Central memory CD4-positive, alpha-beta T cell (primary cell): ENCODE measurements around the gene RMP24.
"Not testable (repeated sequence)": the region's sequence is repeated elsewhere in the genome, so short reads cannot be mapped to it uniquely, and the experiment has no call there.

ENCODE experiments used
- DNase-seq: peaks from one replicate; pipeline ENCODE4 v3.0.0; 2022

The RMP24 gene

GRCh38 chr18:35972197-35973000 lies at the start of gene RMP24:
Gene RMP24, plus strand, starts transcription at chr18:35972679.
- DNase-seq: peak; percentile 92

- no peak for DNase-seq
These were observed 48.4 kb upstream of the RMP24 start for GRCh38 chr18:35923939-35924684.

GRCh38 chr18:35926884-35927283 lies 45.6 kb upstream of the RMP24 start:
- DNase-seq: no peak

- DNase-seq: no peak
These were observed 45.0 kb upstream of the RMP24 start for GRCh38 chr18:35927430-35927829.

- DNase-seq: no peak
These were observed 38.5 kb upstream of the RMP24 start for GRCh38 chr18:35933982-35934381.

GRCh38 chr18:35934891-35935290 lies 37.6 kb upstream of the RMP24 start:
- DNase-seq: no peak

GRCh38 chr18:35935805-35936204 lies 36.7 kb upstream of the RMP24 start:
- no peak for DNase-seq

- DNase-seq: no peak
These were observed 35.5 kb upstream of the RMP24 start for GRCh38 chr18:35936951-35937350.

GRCh38 chr18:35938158-35938557 lies 34.3 kb upstream of the RMP24 start:
- no peak for DNase-seq

- DNase-seq: no peak
These were observed 33.9 kb upstream of the RMP24 start for GRCh38 chr18:35938562-35938961.

GRCh38 chr18:35939138-35939537 lies 33.3 kb upstream of the RMP24 start:
- no peak for DNase-seq

GRCh38 chr18:35941299-35941698 lies 31.2 kb upstream of the RMP24 start:
- DNase-seq: no peak

- DNase-seq: no peak
These were observed 30.3 kb upstream of the RMP24 start for GRCh38 chr18:35942133-35942532.

- DNase-seq: no peak
These were observed 29.8 kb upstream of the RMP24 start for GRCh38 chr18:35942661-35943060.

GRCh38 chr18:35948080-35948479 lies 24.4 kb upstream of the RMP24 start:
- no peak for DNase-seq

- DNase-seq: no peak
These were observed 23.4 kb upstream of the RMP24 start for GRCh38 chr18:35949090-35949489.

- DNase-seq: peak; percentile 59
These were observed 22.4 kb upstream of the RMP24 start for GRCh38 chr18:35949903-35950627.

GRCh38 chr18:35950628-35950982 lies 21.9 kb upstream of the RMP24 start:
- no peak for DNase-seq

- DNase-seq: no peak
These were observed 18.8 kb upstream of the RMP24 start for GRCh38 chr18:35953688-35954087.

- no peak for DNase-seq
These were observed 16.3 kb upstream of the RMP24 start for GRCh38 chr18:35956226-35956625.

- no peak for DNase-seq
These were observed 10.2 kb upstream of the RMP24 start for GRCh38 chr18:35962320-35962719.

GRCh38 chr18:35964319-35964718 lies 8.2 kb upstream of the RMP24 start:
- no peak for DNase-seq

GRCh38 chr18:35967866-35968265 lies 4.6 kb upstream of the RMP24 start:
- DNase-seq: not testable (repeated sequence)
